GM12878 (cell line): Measurements from ENCODE around the gene UBLCP1. TPM values are rescaled to one million over a fixed set of nuclear protein-coding genes. Genes with fewer than 3 reads are reported as not detected.

Experiments
- ATF3 ChIP-seq: IDR thresholded peaks from 2 replicates; pipeline ENCODE4 v1.6.1; 2011; ENCODE audit warnings: low read depth, mild to moderate bottlenecking, low read length, moderate library complexity, borderline replicate concordance; ENCODE audit errors: extremely low read depth
- BHLHE40 ChIP-seq, 2 experiments: fragments of 450-650 bp in 1 of 2; IDR thresholded peaks; 2 replicates each; pipeline ENCODE4 v1.6.1; 2011 to 2017; ENCODE audit warnings: low read depth in 2 of 2, borderline replicate concordance in 1 of 2, improper control_type of control experiment in 1 of 2, low read length in 1 of 2, mild to moderate bottlenecking in 1 of 2
- CBX3 ChIP-seq: fragments of 200-600 bp; sonication (generic); IDR thresholded peaks from 2 replicates; pipeline ENCODE4 v1.6.1; 2016; ENCODE audit warnings: low read depth, borderline replicate concordance
- CHD1 ChIP-seq: IDR thresholded peaks from 2 replicates; pipeline ENCODE4 v1.6.1; 2012; ENCODE audit warnings: low read depth, low read length, improper control_type of control experiment
- CHD4 ChIP-seq: fragments of 200-600 bp; sonication (generic); IDR thresholded peaks from 2 replicates; pipeline ENCODE4 v1.6.1; 2016; ENCODE audit warnings: mild to moderate bottlenecking
- CREM ChIP-seq: IDR thresholded peaks from 2 replicates; pipeline ENCODE4 v1.6.1; 2014; ENCODE audit warnings: antibody characterized with exemption, low read depth
- ESRRA ChIP-seq: IDR thresholded peaks from 2 replicates; pipeline ENCODE4 v1.6.1; 2012; ENCODE audit warnings: mild to moderate bottlenecking, low read length, improper control_type of control experiment
- FOXK2 ChIP-seq: fragments of 450-650 bp; IDR thresholded peaks from 2 replicates; pipeline ENCODE4 v1.6.1; 2017; ENCODE audit warnings: mild to moderate bottlenecking, moderate library complexity
- HDAC2 ChIP-seq: fragments of 200-600 bp; sonication (generic); IDR thresholded peaks from 2 replicates; pipeline ENCODE4 v1.6.1; 2017
- HDAC6 ChIP-seq: fragments of 200-600 bp; sonication (generic); IDR thresholded peaks from one replicate; pipeline ENCODE4 v1.8.0; 2017; ENCODE audit warnings: antibody characterized with exemption; ENCODE audit not compliant: unreplicated experiment
- HSF1 ChIP-seq: fragments of 150-350 bp; IDR thresholded peaks from 2 replicates; pipeline ENCODE4 v1.6.1; 2014; ENCODE audit warnings: mild to moderate bottlenecking, low read depth, low read length
- IRF3 ChIP-seq: fragments of 450-650 bp; IDR thresholded peaks from 2 replicates; pipeline ENCODE4 v1.6.1; 2014; ENCODE audit warnings: mild to moderate bottlenecking
- IRF4 ChIP-seq: IDR thresholded peaks from 2 replicates; pipeline ENCODE4 v1.6.1; 2011; ENCODE audit warnings: low read depth, low read length
- MTA2 ChIP-seq: fragments of 450-650 bp; IDR thresholded peaks from 2 replicates; pipeline ENCODE4 v1.6.1; 2016; ENCODE audit warnings: low read depth, mild to moderate bottlenecking, moderate library complexity
- MXI1 ChIP-seq: fragments of 150-350 bp; IDR thresholded peaks from 2 replicates; pipeline ENCODE4 v1.6.1; 2011; ENCODE audit warnings: low read depth, mild to moderate bottlenecking, inconsistent platforms, low read length, improper control_type of control experiment
- MYC ChIP-seq: IDR thresholded peaks from 2 replicates; pipeline ENCODE4 v1.6.1; 2011; ENCODE audit warnings: mild to moderate bottlenecking, low read length, moderate library complexity, inconsistent platforms; ENCODE audit not compliant: insufficient read depth, insufficient replicate concordance, insufficient read length, severe bottlenecking
- NFYB ChIP-seq: IDR thresholded peaks from 2 replicates; pipeline ENCODE4 v1.6.1; 2011; ENCODE audit warnings: low read depth, mild to moderate bottlenecking, low read length, improper control_type of control experiment, moderate library complexity; ENCODE audit not compliant: insufficient read depth
- NR2F1 ChIP-seq: fragments of 450-650 bp; conservative IDR thresholded peaks from 2 replicates; pipeline ENCODE4 v1.6.1; 2017; ENCODE audit warnings: mild to moderate bottlenecking
- RB1 ChIP-seq: fragments of 450-650 bp; formaldehyde crosslinking; IDR thresholded peaks from 2 replicates; pipeline ENCODE4 v1.6.1; 2017; ENCODE audit warnings: mild to moderate bottlenecking, borderline replicate concordance
- REST ChIP-seq: IDR thresholded peaks from 2 replicates; pipeline ENCODE4 v1.6.1; 2012; ENCODE audit warnings: mild to moderate bottlenecking, low read depth, low read length
- SIX5 ChIP-seq: IDR thresholded peaks from 2 replicates; pipeline ENCODE4 v1.6.1; 2011; ENCODE audit warnings: mild to moderate bottlenecking, low read depth, low read length, moderate library complexity; ENCODE audit not compliant: severe bottlenecking
- SRF ChIP-seq, 2 experiments: IDR thresholded peaks; 2 replicates each; pipeline ENCODE4 v1.6.1; 2011; ENCODE audit warnings: low read depth in 2 of 2, low read length in 2 of 2, mild to moderate bottlenecking in 1 of 2, moderate library complexity in 1 of 2
- WRNIP1 ChIP-seq: IDR thresholded peaks from 2 replicates; pipeline ENCODE4 v1.6.1; 2011; ENCODE audit warnings: low read depth, low read length, improper control_type of control experiment, borderline replicate concordance
- ZNF24 ChIP-seq: fragments of 450-650 bp; IDR thresholded peaks from 2 replicates; pipeline ENCODE4 v1.6.1; 2017; ENCODE audit warnings: antibody characterized with exemption, mild to moderate bottlenecking
- ZSCAN29 ChIP-seq: fragments of 450-650 bp; IDR thresholded peaks from 2 replicates; pipeline ENCODE4 v1.6.1; 2017; ENCODE audit warnings: mild to moderate bottlenecking, moderate library complexity
- polyA plus RNA-seq, 11 experiments: library from polyadenylated mRNA; depleted of rRNA in 4 of 11; unstranded in 6 of 11; stranded (reverse) in 5 of 11; fragments of >200 nt; fragmentation: Nextera tagmentation in 4 of 11; fragmentation: Illumina TruSeq in 1 of 11; extraction: Ambion mirVana in 4 of 11; extraction: Trizol in 1 of 11; gene quantifications; 1 replicate in 1 of 11; 2 replicates in 10 of 11; pipeline versions ENCODE4 v1.2.1 to v1.2.3, GENCODE V29; 2011 to 2016; ENCODE audit warnings: inconsistent platforms in 2 of 11, missing spikeins in 2 of 11, low read depth in 1 of 11
- total RNA-seq, 4 experiments: library from RNA; depleted of rRNA in 3 of 4; stranded (reverse); fragments of >200 nt in 3 of 4; fragmentation: Illumina TruSeq in 1 of 4; extraction: Trizol in 1 of 4; gene quantifications; 2 replicates each; pipeline versions ENCODE4 v1.2.1 to v1.2.3, GENCODE V29; 2013 to 2021

Gene UBLCP1
- total and polyA plus RNA-seq, 10 of the 15 experiments (the other 5 are each of a cell fraction or from before 2014, with no cell fraction given): 18.8 to 44.2 (median 32.1) TPM

- TF ChIP-seq CHD4 (no peak), CHD1 (no peak), MYC (no peak), ATF3 (no peak), REST (0 out of 2 replicates have a peak, but pooled peaks have one; percentile 36), HDAC2 (no peak), HSF1 (no peak), NR2F1 (no peak; the same call in 1 of the 2 replicates), CREM (peak; percentile 71), SIX5 (no peak), NFYB (no peak), MTA2 (no peak), ZSCAN29 (no peak), IRF3 (no peak), RB1 (peak; percentile 62; the same call in 1 of the 2 replicates), CBX3 (no peak), WRNIP1 (0 out of 2 replicates have a peak, but pooled peaks have one; percentile 30), BHLHE40 (IDR thresholded peaks at IDR 0.05; ENCODE audit: borderline replicate concordance in 1 of 2, low read depth in 2 of 2, low read length in 1 of 2) (peak; percentile 15 to 49; a peak in 1 of 4 replicates), IRF4 (no peak), ESRRA (no peak), HDAC6 (no peak), FOXK2 (no peak), SRF (IDR thresholded peaks at IDR 0.05; ENCODE audit: low read depth in 2 of 2, low read length in 2 of 2) (no peak), MXI1 (peak; percentile 34), ZNF24 (no peak)
These were observed at the start of gene UBLCP1 (continued) for GRCh38 chr5:159262859-159263568.
